Measurements from ENCODE around the gene AOPEP. TPM values are rescaled to one million over a fixed set of nuclear protein-coding genes. Genes with fewer than 3 reads are reported as not detected.

The AOPEP gene
- total RNA-seq (100 to 1,000 TPM; 123 to 310 (median 185) TPM), polyA plus RNA-seq (100 to 1,000 TPM; 105 to 252 TPM)
- long read RNA-seq, donor 1, transcript C9orf3-207 (6 exons, 873 nt), result minor isoform, 9 of 268 reads
- long read RNA-seq, donor 1, transcript C9orf3-213 (6 exons, 478 nt), result major isoform, 94 of 268 reads
- long read RNA-seq, donor 1, partial matches to known transcripts, result 45 of 268 reads
- long read RNA-seq, donor 1, other reads (novel, unspliced or antisense), result 114 of 268 reads
- long read RNA-seq, donor 2, transcript C9orf3-207 (6 exons, 873 nt), result minor isoform, 10 of 117 reads
- long read RNA-seq, donor 2, transcript C9orf3-213 (6 exons, 478 nt), result major isoform, 13 of 117 reads
- long read RNA-seq, donor 2, partial matches to known transcripts, result 22 of 117 reads
- long read RNA-seq, donor 2, other reads (novel, unspliced or antisense), result 69 of 117 reads
- long read RNA-seq, donor 3, transcript C9orf3-211 (6 exons, 919 nt), result minor isoform, 8 of 215 reads
- long read RNA-seq, donor 3, transcript C9orf3-213 (6 exons, 478 nt), result major isoform, 70 of 215 reads
- long read RNA-seq, donor 3, partial matches to known transcripts, result 38 of 215 reads
- long read RNA-seq, donor 3, other reads (novel, unspliced or antisense), result 93 of 215 reads

- 0 to 2% (median 1%) methylated on average over 32 to 52 of the region's 52 CpGs for WGBS, 4 donors
- intact Hi-C loops (cut with DNase I), result loop anchor here in 1 of 10 donors (2.0 kb wide), 1 partner anchor 54 kb away; no protein-coding TSS in a partner anchor
Measured at GRCh38 chr9:94726495-94727191, at the start of gene AOPEP. Gene AOPEP (plus strand): TSS chr9:94726699. CDS start chr9:94759784, 33,085 bp downstream.

GRCh38 chr9:94677929-94678328 lies 48.6 kb upstream of the AOPEP start:
- no peak for DNase-seq
- H3K4me1 ChIP-seq, result peaks cover 0 to 26% (median 15%) of the 10 kb centered on the region in 12 donors
- H3K27ac ChIP-seq, result no peak overlapping the region
- no peak for ATAC-seq
- 77 to 83% (median 80%) methylated on average over 4 of the region's 4 CpGs for WGBS, 4 donors
- no peaks in the 10 kb centered on the region for H3K36me3 ChIP-seq
- H3K4me3 ChIP-seq, result no peak overlapping the region
- H3K9me3 ChIP-seq, result no peaks in the 10 kb centered on the region
- intact Hi-C loops (cut with DNase I), result loop anchor here in 1 of 10 donors (10.0 kb wide), 1 partner anchor 587 kb away; no protein-coding TSS in a partner anchor
- H3K27me3 ChIP-seq, result no peaks in the 10 kb centered on the region
- no peak for TF ChIP-seq POLR2A (IDR thresholded peaks at IDR 0.05)
- TF ChIP-seq CTCF (IDR thresholded peaks at IDR 0.05), result no peak

More at GRCh38 chr9:94726495-94727191, at the start of gene AOPEP:
- peak; percentile 98 to 100 (median 100) for ATAC-seq
- Histone ChIP-seq H3K4me3 (peak within 1 kb of the TSS; percentile 38 to 95 (median 85)), H3K27ac (peak within 1 kb of the TSS; percentile 8 to 90 (median 84)), H3K27me3 (no peaks in the 10 kb centered on the region), H3K4me1 (peaks cover 0 to 14% (median 7%) of the 10 kb centered on the region in 12 donors), H3K9me3 (peaks cover 0 to 3% (median 0%) of the 10 kb centered on the region in 12 donors), H3K36me3 (no peaks in the 10 kb centered on the region)
- TF ChIP-seq POLR2A (IDR thresholded peaks at IDR 0.05) (peak in 1 of 2 donors; percentile 69), CTCF (IDR thresholded peaks at IDR 0.05) (no peak)
- peak; percentile 98 to 100 (median 99) for DNase-seq

- DNase-seq (no peak), ATAC-seq (no peak)
- TF ChIP-seq POLR2A (IDR thresholded peaks at IDR 0.05) (no peak), CTCF (IDR thresholded peaks at IDR 0.05) (no peak)
- Histone ChIP-seq H3K4me3 (no peak overlapping the region), H3K9me3 (no peaks in the 10 kb centered on the region), H3K27me3 (no peaks in the 10 kb centered on the region), H3K4me1 (peaks cover 0 to 24% (median 13%) of the 10 kb centered on the region in 12 donors), H3K36me3 (no peaks in the 10 kb centered on the region), H3K27ac (no peak overlapping the region)
- 92 to 94% (median 93%) methylated on average over 8 of the region's 8 CpGs for WGBS, 4 donors
- intact Hi-C loops (cut with DNase I), result loop anchor here in 1 of 10 donors (10.0 kb wide), 1 partner anchor 585 kb away; no protein-coding TSS in a partner anchor
Measured at GRCh38 chr9:94679587-94679986, 46.9 kb upstream of the AOPEP start.

Measured in heart left ventricle (tissue), 16 donors.